Measurements from ENCODE around the gene QDPR.

QDPR gene

GRCh38 chr4:17482716-17483115 lies 29.2 kb downstream of the QDPR start:
- no peak for DNase-seq (ENCODE audit: low read depth in 1 of 2, low spot score in 1 of 2)
- TF ChIP-seq, protein P1, sequence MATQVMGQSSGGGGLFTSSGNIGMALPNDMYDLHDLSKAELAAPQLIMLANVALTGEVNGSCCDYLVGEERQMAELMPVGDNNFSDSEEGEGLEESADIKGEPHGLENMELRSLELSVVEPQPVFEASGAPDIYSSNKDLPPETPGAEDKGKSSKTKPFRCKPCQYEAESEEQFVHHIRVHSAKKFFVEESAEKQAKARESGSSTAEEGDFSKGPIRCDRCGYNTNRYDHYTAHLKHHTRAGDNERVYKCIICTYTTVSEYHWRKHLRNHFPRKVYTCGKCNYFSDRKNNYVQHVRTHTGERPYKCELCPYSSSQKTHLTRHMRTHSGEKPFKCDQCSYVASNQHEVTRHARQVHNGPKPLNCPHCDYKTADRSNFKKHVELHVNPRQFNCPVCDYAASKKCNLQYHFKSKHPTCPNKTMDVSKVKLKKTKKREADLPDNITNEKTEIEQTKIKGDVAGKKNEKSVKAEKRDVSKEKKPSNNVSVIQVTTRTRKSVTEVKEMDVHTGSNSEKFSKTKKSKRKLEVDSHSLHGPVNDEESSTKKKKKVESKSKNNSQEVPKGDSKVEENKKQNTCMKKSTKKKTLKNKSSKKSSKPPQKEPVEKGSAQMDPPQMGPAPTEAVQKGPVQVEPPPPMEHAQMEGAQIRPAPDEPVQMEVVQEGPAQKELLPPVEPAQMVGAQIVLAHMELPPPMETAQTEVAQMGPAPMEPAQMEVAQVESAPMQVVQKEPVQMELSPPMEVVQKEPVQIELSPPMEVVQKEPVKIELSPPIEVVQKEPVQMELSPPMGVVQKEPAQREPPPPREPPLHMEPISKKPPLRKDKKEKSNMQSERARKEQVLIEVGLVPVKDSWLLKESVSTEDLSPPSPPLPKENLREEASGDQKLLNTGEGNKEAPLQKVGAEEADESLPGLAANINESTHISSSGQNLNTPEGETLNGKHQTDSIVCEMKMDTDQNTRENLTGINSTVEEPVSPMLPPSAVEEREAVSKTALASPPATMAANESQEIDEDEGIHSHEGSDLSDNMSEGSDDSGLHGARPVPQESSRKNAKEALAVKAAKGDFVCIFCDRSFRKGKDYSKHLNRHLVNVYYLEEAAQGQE (IDR thresholded peaks at IDR 0.05; ENCODE audit: insufficient replicate concordance, low read depth), result no peak
- TF ChIP-seq SPI1 (IDR thresholded peaks at IDR 0.05; ENCODE audit: borderline replicate concordance, low read depth) (no peak), POLR2AphosphoS5 (IDR thresholded peaks at IDR 0.05; ENCODE audit: low read depth) (no peak), GABPA (IDR thresholded peaks at IDR 0.05; ENCODE audit: low read depth) (no peak)
- TF ChIP-seq, protein P2, sequence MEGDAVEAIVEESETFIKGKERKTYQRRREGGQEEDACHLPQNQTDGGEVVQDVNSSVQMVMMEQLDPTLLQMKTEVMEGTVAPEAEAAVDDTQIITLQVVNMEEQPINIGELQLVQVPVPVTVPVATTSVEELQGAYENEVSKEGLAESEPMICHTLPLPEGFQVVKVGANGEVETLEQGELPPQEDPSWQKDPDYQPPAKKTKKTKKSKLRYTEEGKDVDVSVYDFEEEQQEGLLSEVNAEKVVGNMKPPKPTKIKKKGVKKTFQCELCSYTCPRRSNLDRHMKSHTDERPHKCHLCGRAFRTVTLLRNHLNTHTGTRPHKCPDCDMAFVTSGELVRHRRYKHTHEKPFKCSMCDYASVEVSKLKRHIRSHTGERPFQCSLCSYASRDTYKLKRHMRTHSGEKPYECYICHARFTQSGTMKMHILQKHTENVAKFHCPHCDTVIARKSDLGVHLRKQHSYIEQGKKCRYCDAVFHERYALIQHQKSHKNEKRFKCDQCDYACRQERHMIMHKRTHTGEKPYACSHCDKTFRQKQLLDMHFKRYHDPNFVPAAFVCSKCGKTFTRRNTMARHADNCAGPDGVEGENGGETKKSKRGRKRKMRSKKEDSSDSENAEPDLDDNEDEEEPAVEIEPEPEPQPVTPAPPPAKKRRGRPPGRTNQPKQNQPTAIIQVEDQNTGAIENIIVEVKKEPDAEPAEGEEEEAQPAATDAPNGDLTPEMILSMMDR (IDR thresholded peaks at IDR 0.05; ENCODE audit: insufficient read depth, low read length), result no peak
- Histone ChIP-seq H3K27ac (replicated peaks) (no peak overlapping the region), H3K27me3 (ENCODE audit: insufficient read depth, poor library complexity, severe bottlenecking) (no peaks in the 10 kb centered on the region), H3K4me3 (replicated peaks; ENCODE audit: insufficient read depth, low read length) (no peak overlapping the region)

GRCh38 chr4:17480955-17481354 lies 30.9 kb downstream of the QDPR start:
- Histone ChIP-seq H3K4me3 (replicated peaks; ENCODE audit: insufficient read depth, low read length) (no peak overlapping the region), H3K27me3 (ENCODE audit: insufficient read depth, poor library complexity, severe bottlenecking) (no peaks in the 10 kb centered on the region), H3K27ac (replicated peaks) (no peak overlapping the region)
- DNase-seq (ENCODE audit: low read depth in 1 of 2, low spot score in 1 of 2), result no peak
- TF ChIP-seq POLR2AphosphoS5 (IDR thresholded peaks at IDR 0.05; ENCODE audit: low read depth), result no peak
- no peak for TF ChIP-seq GABPA (IDR thresholded peaks at IDR 0.05; ENCODE audit: low read depth)
- TF ChIP-seq, protein P1 (IDR thresholded peaks at IDR 0.05; ENCODE audit: insufficient replicate concordance, low read depth), result no peak
- TF ChIP-seq, protein P2 (IDR thresholded peaks at IDR 0.05; ENCODE audit: insufficient read depth, low read length), result no peak
- TF ChIP-seq SPI1 (IDR thresholded peaks at IDR 0.05; ENCODE audit: borderline replicate concordance, low read depth), result no peak

DNA sequence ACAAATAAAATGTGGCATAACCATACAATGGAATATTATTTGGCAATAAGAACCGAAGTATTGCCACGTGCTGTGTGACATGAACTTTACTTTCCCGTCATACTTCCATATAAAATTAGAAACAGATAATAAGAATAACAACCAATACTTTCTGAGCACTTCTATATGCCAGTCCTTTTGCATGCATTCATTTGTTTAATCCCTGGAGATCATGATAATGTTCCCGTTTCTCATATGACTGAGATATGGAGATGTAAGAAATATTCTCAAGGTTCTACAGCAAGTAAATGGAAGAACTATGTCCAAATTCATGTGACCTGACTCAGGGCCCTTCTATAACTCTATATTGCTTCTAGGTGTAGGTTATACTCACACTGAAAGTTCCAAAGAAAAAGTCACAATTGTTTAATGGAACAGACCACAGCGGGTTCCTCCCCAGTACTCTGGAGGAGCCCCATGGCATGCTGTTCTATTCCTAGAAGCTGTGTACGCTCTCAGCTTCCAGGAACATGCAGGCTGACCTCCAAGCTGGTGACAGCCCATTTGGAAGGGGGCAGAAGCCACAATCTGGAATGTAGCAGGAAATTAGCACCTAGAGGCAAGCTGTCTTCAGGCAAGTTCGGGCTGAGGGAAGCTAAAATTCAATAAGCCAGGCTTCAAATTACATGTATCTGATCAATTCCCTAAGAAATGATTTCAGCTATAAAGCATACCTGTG lies 31.5 kb downstream of the QDPR start:
- Histone ChIP-seq H3K27ac (replicated peaks) (no peak overlapping the region), H3K27me3 (ENCODE audit: insufficient read depth, poor library complexity, severe bottlenecking) (no peaks in the 10 kb centered on the region), H3K4me3 (replicated peaks; ENCODE audit: insufficient read depth, low read length) (no peak overlapping the region)
- TF ChIP-seq POLR2AphosphoS5 (IDR thresholded peaks at IDR 0.05; ENCODE audit: low read depth), result no peak
- TF ChIP-seq, protein P1 (IDR thresholded peaks at IDR 0.05; ENCODE audit: insufficient replicate concordance, low read depth), result no peak
- TF ChIP-seq GABPA (IDR thresholded peaks at IDR 0.05; ENCODE audit: low read depth), result no peak
- TF ChIP-seq SPI1 (IDR thresholded peaks at IDR 0.05; ENCODE audit: borderline replicate concordance, low read depth), result no peak
- TF ChIP-seq, protein P2 (IDR thresholded peaks at IDR 0.05; ENCODE audit: insufficient read depth, low read length), result no peak
- no peak for DNase-seq (ENCODE audit: low read depth in 1 of 2, low spot score in 1 of 2)
